PFSK-1 (cell line): ENCODE results near the gene CXCL16.

ENCODE experiments used
- FOXP2 ChIP-seq: optimal IDR thresholded peaks from 2 replicates; pipeline ENCODE3; 2011; ENCODE audit warnings: borderline replicate concordance, control low read depth, inconsistent platforms; ENCODE audit not compliant: insufficient read depth; ENCODE audit errors: extremely low read length, extremely low read depth
- POLR2AphosphoS5 ChIP-seq: IDR thresholded peaks from 2 replicates; pipeline ENCODE4 v1.6.1; 2012; ENCODE audit warnings: low read depth, mild to moderate bottlenecking, control low read depth, low read length, moderate library complexity
- SIN3A ChIP-seq: IDR thresholded peaks from 2 replicates; pipeline ENCODE4 v1.6.1; 2012; ENCODE audit warnings: mild to moderate bottlenecking, low read length, moderate library complexity, borderline replicate concordance; ENCODE audit not compliant: insufficient read depth
- TAF1 ChIP-seq: IDR thresholded peaks from 2 replicates; pipeline ENCODE4 v1.6.1; 2012; ENCODE audit warnings: low read length, control low read depth, borderline replicate concordance; ENCODE audit not compliant: insufficient read depth
- TF ChIP-seq, protein P1 (sequence below), 2 experiments: IDR thresholded peaks; 2 replicates each; pipeline versions ENCODE4 v1.6.1 to v1.8.0; 2011 to 2012; ENCODE audit warnings: low read depth in 2 of 2, low read length in 2 of 2, control low read depth in 1 of 2, inconsistent platforms in 1 of 2, mild to moderate bottlenecking in 1 of 2, moderate library complexity in 1 of 2; ENCODE audit not compliant: insufficient read depth in 1 of 2

Gene CXCL16

DNA sequence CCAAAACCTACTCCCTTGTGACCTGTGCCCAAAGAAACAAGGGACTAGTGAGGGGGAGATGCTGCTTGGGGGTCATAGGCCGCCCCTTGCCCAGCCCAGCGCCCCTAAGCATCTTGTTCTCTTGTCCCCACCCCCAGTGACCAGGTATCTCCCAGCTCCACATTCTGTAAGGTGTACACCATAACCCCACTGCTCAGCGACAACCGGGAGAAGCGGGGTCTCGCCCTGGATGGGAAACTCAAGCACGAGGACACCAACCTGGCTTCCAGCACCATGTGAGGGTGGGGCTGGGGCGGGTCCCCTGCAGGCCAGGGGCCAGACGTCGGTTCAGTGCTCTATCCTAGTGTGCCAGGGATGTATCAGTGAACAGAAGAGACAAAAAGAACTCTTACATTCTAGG lies 20.6 kb downstream of the CXCL16 start:
- TF ChIP-seq, protein P1, sequence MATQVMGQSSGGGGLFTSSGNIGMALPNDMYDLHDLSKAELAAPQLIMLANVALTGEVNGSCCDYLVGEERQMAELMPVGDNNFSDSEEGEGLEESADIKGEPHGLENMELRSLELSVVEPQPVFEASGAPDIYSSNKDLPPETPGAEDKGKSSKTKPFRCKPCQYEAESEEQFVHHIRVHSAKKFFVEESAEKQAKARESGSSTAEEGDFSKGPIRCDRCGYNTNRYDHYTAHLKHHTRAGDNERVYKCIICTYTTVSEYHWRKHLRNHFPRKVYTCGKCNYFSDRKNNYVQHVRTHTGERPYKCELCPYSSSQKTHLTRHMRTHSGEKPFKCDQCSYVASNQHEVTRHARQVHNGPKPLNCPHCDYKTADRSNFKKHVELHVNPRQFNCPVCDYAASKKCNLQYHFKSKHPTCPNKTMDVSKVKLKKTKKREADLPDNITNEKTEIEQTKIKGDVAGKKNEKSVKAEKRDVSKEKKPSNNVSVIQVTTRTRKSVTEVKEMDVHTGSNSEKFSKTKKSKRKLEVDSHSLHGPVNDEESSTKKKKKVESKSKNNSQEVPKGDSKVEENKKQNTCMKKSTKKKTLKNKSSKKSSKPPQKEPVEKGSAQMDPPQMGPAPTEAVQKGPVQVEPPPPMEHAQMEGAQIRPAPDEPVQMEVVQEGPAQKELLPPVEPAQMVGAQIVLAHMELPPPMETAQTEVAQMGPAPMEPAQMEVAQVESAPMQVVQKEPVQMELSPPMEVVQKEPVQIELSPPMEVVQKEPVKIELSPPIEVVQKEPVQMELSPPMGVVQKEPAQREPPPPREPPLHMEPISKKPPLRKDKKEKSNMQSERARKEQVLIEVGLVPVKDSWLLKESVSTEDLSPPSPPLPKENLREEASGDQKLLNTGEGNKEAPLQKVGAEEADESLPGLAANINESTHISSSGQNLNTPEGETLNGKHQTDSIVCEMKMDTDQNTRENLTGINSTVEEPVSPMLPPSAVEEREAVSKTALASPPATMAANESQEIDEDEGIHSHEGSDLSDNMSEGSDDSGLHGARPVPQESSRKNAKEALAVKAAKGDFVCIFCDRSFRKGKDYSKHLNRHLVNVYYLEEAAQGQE (IDR thresholded peaks at IDR 0.05; ENCODE audit: insufficient read depth in 1 of 2, low read depth in 2 of 2, low read length in 2 of 2), result no peak
- TF ChIP-seq POLR2AphosphoS5 (no peak), FOXP2 (no peak), SIN3A (no peak), TAF1 (no peak)

DNA sequence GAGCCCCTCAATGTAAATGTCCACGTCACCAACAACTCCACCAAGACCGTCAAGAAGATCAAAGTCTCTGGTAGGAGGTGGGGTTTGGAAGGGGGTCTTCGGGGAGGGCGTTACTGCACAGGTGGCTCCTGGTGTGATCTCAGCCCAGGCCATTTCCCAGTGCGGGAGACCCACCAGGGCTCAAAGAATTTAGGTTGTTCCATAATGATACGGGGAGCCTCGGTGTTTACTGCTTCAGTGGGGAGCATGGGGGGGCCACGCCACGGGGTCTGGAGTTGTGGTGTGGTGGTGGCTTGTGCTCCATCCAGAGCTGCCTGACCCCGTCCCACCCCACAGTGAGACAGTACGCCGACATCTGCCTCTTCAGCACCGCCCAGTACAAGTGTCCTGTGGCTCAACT lies 21.5 kb downstream of the CXCL16 start:
- TF ChIP-seq FOXP2, result no peak
- TF ChIP-seq, protein P1 (IDR thresholded peaks at IDR 0.05; ENCODE audit: insufficient read depth in 1 of 2, low read depth in 2 of 2, low read length in 2 of 2), result no peak
- no peak for TF ChIP-seq TAF1
- TF ChIP-seq SIN3A, result no peak
- TF ChIP-seq POLR2AphosphoS5, result no peak

DNA sequence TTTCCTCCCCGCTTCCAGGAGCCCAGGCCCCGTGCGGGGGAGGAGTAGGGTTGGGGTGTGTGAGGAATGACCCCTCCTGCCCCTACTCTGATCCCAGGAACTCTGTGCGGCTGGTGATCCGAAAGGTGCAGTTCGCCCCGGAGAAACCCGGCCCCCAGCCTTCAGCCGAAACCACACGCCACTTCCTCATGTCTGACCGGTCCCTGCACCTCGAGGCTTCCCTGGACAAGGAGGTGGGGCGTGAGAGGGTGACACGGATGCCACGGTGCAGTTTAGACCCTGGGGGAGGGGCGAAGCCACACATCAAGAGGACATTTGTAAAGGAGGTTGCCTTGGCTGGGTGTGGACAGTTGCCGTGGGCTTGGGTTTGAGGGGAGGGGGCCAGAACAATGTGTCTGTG lies 21.9 kb downstream of the CXCL16 start:
- TF ChIP-seq FOXP2, result no peak
- TF ChIP-seq TAF1, result no peak
- TF ChIP-seq POLR2AphosphoS5, result no peak
- TF ChIP-seq, protein P1 (IDR thresholded peaks at IDR 0.05; ENCODE audit: insufficient read depth in 1 of 2, low read depth in 2 of 2, low read length in 2 of 2), result no peak
- TF ChIP-seq SIN3A, result no peak

DNA sequence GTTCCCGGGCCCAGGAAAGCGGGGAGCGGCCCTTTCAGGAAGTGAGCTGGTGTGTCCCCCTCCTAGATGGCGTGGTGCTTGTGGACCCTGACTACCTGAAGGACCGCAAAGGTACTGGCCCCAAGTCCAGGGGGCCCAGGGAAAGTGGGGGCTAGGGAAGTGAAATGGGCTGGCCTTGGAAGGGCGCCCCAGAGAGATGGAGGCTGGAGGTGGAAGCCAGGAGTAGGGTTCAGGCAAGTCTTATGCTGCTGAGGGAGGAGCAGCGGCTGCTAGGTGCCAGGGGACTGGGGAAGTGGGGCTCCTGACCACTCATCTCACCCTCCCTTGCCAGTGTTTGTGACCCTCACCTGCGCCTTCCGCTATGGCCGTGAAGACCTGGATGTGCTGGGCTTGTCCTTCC lies 23.6 kb downstream of the CXCL16 start:
- TF ChIP-seq POLR2AphosphoS5, result no peak
- TF ChIP-seq FOXP2, result no peak
- TF ChIP-seq SIN3A, result no peak
- TF ChIP-seq TAF1, result no peak
- TF ChIP-seq, protein P1 (IDR thresholded peaks at IDR 0.05; ENCODE audit: insufficient read depth in 1 of 2, low read depth in 2 of 2, low read length in 2 of 2), result no peak
